BLaER1 (cell line): ENCODE results near the gene ADAP1.
A peak's percentile ranks its signal among the peaks of the same experiment; 100 is the strongest.
"Not testable (repeated sequence)": the region's sequence is repeated elsewhere in the genome, so short reads cannot be mapped to it uniquely, and the experiment has no call there.

Source experiments
- H3K27ac ChIP-seq: shearing (Covaris generic); formaldehyde crosslinking; 2 replicates; pipeline ENCODE4 v1.8.1; 2022
- H3K27me3 ChIP-seq: shearing (Covaris generic); formaldehyde crosslinking; 2 replicates; pipeline ENCODE4 v1.8.1; 2022
- H3K36me3 ChIP-seq: shearing (Covaris generic); formaldehyde crosslinking; 2 replicates; pipeline ENCODE4 v1.8.1; 2022
- H3K4me1 ChIP-seq: shearing (Covaris generic); formaldehyde crosslinking; 2 replicates; pipeline ENCODE4 v1.8.1; 2022
- H3K4me2 ChIP-seq: shearing (Covaris generic); formaldehyde crosslinking; 2 replicates; pipeline ENCODE4 v1.8.1; 2022
- H3K4me3 ChIP-seq: shearing (Covaris generic); formaldehyde crosslinking; 2 replicates; pipeline ENCODE4 v1.8.1; 2022
- H3K9ac ChIP-seq: shearing (Covaris generic); formaldehyde crosslinking; 2 replicates; pipeline ENCODE4 v1.8.1; 2022
- H3K9me3 ChIP-seq: shearing (Covaris generic); formaldehyde crosslinking; 2 replicates; pipeline ENCODE4 v1.8.1; 2022
- H4K20me1 ChIP-seq: shearing (Covaris generic); formaldehyde crosslinking; 2 replicates; pipeline ENCODE4 v1.8.1; 2022
- Cebpa-rat ChIP-seq: shearing (Covaris generic); IDR thresholded peaks from 2 replicates; pipeline ENCODE4 v1.8.1; 2022

ADAP1 gene

DNA sequence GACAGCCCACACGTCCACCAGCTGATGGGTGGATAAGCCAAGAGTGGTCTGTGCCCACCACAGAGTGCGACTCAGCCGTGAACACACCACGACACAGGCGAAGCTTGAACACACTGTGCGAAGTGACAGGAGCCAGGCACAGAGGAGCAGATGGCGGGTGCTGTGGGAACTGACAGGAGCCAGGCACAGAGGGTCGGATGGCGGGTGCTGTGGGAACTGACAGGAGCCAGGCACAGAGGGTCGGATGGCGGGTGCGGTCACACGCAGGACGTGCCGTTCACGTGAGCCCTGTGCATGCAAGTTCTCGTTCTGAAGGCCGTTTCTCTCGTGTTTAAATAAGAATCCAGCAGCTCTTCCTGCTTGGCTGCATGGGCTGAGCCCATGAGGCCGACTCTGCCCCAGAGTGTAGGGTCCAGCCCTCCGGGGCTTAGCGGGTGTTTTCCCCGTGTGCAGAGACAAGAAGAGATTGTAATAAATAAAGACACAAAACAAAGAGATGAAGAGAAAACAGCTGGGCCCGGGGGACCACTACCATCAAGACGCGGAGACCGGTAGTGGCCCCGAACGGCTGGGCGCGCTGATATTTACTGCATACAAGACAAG, 5.9 kb upstream of the ADAP1 start:
- H3K9me3 ChIP-seq, result no peaks in the 10 kb centered on the region
- no peaks in the 10 kb centered on the region for H3K36me3 ChIP-seq
- H3K4me3 ChIP-seq, result peak overlapping the region; percentile 48
- H4K20me1 ChIP-seq, result peaks cover 12% of the 10 kb centered on the region; the same call in 1 of the 2 replicates
- H3K4me1 ChIP-seq, result peaks cover 100% of the 10 kb centered on the region
- TF ChIP-seq Cebpa-rat, result no peak
- H3K27ac ChIP-seq, result peak overlapping the region; percentile 65
- H3K27me3 ChIP-seq, result no peaks in the 10 kb centered on the region; the same call in 1 of the 2 replicates
- H3K4me2 ChIP-seq, result peak overlapping the region; percentile 92
- peak overlapping the region; percentile 60 for H3K9ac ChIP-seq

DNA sequence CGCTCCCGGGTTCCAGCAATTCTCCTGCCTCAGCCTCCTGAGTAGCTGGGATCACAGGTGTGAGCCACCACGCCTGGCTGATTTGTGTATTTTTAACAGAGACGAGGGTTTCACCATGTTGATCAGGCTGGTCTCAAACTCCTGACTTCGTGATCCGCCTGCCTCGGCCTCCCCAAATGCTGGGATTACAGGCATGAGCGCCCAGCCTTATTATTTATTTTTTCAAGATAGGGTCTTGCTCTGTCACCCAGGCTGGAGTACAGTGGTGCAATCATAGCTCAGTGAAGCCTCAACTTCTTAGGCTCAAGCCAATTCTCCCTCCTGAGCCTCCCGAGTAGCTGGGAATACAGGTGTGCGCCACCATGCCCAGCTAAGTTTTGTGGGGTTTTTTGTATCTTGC, 5.3 kb upstream of the ADAP1 start:
- peaks cover 100% of the 10 kb centered on the region for H3K4me1 ChIP-seq
- H3K27ac ChIP-seq, result peak overlapping the region; percentile 65; the same call in 1 of the 2 replicates
- not testable (repeated sequence) for H3K4me3 ChIP-seq, H4K20me1 ChIP-seq, H3K27me3 ChIP-seq, H3K9me3 ChIP-seq, H3K36me3 ChIP-seq
- peak overlapping the region; percentile 92 for H3K4me2 ChIP-seq
- peak overlapping the region; percentile 60; the same call in 1 of the 2 replicates for H3K9ac ChIP-seq

DNA sequence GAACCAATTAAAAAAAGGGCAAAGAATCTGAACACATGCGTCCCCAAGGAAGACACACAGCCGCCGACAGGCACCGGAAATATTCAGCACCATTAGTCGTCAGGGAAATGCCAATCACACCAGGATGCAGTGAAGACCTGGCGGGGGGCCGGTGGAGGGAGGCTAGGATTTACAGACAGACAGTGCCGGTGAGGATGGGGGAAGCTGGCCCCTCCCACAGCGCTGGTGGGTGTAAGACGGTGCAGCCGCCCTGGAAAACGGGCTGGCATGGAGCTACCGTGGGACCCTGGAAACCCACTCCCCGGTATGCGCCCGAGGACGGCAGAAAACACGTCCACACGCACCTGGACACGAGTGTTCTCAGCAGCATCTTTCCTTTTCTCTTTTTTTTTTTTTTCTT, 4.8 kb upstream of the ADAP1 start:
- H3K4me3 ChIP-seq, result no peak overlapping the region
- no peak overlapping the region for H3K9ac ChIP-seq
- H3K4me2 ChIP-seq, result peak overlapping the region; percentile 92
- no peaks in the 10 kb centered on the region for H3K36me3 ChIP-seq
- peak overlapping the region; percentile 72; the same call in 1 of the 2 replicates for H3K27ac ChIP-seq
- no peak for TF ChIP-seq Cebpa-rat
- peaks cover 5% of the 10 kb centered on the region; the same call in 1 of the 2 replicates for H4K20me1 ChIP-seq
- no peaks in the 10 kb centered on the region for H3K9me3 ChIP-seq
- no peaks in the 10 kb centered on the region; the same call in 1 of the 2 replicates for H3K27me3 ChIP-seq
- peaks cover 97% of the 10 kb centered on the region for H3K4me1 ChIP-seq

DNA sequence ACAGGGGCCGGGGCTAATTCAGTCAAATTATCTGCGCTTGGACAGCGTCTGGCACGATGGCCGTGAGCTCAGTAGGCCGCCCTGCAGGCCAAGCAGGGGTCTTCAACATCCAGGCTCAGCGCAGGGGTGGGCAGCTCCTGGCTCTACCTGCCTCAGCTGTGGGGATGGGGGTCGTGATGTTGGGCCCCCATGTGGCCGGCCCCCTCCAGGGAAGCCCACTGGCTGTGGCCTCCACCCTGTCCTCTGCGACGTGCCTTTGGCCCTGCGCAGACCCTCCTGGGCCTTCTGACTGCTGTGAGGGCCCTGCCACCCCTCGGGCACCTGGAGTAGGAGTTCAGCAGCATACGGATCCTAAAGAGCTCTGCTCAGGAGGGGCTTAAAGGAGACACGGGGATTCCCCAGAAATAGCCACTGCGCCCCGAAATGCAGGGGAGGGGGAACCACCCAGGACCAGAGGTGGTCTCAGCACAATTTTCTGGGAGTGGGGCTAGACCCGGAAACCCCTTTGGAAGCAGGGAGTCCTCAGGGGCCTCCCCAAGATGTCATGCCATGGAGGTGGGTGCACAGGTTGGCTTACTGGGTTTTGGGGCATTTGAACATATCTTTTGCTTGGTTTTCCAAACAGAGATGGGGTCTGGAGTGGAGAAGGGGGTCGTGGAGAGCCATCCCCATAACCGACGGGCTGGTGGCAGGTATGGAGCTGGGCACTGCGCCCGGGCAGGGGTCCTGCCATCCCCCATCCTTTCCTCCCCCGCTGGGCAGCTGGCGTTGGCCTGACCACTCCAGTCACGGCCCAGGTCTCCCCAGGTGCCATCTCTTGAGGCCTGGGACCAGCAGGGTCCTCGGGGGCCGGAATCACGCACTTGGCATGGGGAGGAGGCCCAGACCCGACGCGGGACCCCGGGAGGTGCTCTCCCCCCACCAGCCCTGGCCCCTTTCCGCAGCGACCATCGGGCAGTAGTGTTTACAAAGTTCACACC, 4.0 kb upstream of the ADAP1 start:
- Histone ChIP-seq H3K27me3 (no peaks in the 10 kb centered on the region; the same call in 1 of the 2 replicates), H3K9me3 (no peaks in the 10 kb centered on the region), H3K4me2 (peak overlapping the region; percentile 92), H3K4me1 (peaks cover 92% of the 10 kb centered on the region), H3K36me3 (no peaks in the 10 kb centered on the region), H3K4me3 (no peak overlapping the region), H3K27ac (peak overlapping the region; percentile 72), H3K9ac (peak overlapping the region; percentile 67), H4K20me1 (peaks cover 3% of the 10 kb centered on the region)
- TF ChIP-seq Cebpa-rat, result no peak

DNA sequence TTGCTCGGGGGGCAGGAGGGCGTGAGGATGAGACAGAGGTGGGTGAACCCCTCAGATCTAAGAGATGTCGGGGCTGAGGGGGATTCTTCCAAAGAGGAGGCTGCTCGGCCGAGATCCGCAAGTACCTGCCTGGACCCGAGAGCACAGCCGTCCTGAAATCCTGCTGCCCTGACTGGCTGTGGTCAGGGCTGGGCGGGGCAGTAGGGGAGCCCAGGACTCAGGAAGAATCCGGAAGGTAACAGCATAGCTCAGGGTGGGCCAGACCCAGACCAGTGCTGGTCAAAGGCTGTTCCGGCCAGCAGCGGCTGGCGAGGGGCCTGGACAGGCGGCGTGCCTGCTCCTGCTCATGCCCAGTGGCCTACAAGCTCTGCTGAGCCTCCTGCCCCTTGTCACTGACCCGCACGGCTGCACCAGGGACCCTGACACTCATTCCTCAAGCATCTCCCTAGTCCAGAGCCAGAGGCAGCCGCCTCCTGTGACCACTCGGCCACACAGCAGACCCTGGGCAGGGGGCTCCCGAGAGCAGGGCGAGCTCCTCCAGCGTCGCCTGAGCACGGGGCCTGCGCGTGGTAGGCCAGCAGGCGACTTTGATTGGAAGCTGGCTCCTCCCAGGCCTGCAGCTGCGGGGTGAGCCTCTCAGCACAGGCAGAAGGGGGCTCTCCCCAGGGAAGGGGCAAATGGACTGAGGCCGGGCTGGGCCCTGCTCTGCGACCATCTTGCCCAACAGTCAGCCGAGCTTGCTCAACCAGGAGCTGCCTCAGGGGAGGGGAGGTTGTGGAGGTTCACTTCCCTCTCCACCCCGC, 3.1 kb upstream of the ADAP1 start:
- peak overlapping the region; percentile 67 for H3K9ac ChIP-seq
- H3K4me3 ChIP-seq, result no peak overlapping the region
- H3K9me3 ChIP-seq, result no peaks in the 10 kb centered on the region
- H3K27ac ChIP-seq, result peak overlapping the region; percentile 72
- no peaks in the 10 kb centered on the region; the same call in 1 of the 2 replicates for H3K27me3 ChIP-seq
- no peaks in the 10 kb centered on the region for H3K36me3 ChIP-seq
- H3K4me2 ChIP-seq, result peak overlapping the region; percentile 92
- peaks cover 12% of the 10 kb centered on the region for H4K20me1 ChIP-seq
- TF ChIP-seq Cebpa-rat, result peak; percentile 80
- H3K4me1 ChIP-seq, result peaks cover 92% of the 10 kb centered on the region

DNA sequence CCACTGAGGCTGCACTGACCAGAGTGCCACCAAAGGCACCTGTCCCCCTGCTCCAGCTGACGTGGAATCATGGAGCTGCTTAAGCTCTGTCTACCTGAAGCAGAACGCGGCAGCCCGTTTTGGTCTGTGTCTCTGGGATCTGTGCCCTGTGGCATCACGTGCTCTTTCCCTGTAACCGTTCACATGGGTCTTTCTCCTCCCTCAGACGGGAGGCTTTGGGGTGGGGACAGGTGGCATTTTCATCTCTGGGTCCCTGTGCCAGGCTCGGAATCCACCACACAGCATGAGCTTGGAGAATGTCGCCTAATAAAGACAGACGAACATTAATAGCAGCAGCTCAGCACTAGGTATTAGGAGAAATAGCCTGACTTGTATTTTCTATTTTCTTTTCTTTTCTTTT, 1.6 kb upstream of the ADAP1 start:
- H3K36me3 ChIP-seq, result no peaks in the 10 kb centered on the region
- H3K27me3 ChIP-seq, result no peaks in the 10 kb centered on the region; the same call in 1 of the 2 replicates
- H3K4me2 ChIP-seq, result peak overlapping the region; percentile 92
- H3K9me3 ChIP-seq, result no peaks in the 10 kb centered on the region
- TF ChIP-seq Cebpa-rat, result no peak
- no peak overlapping the region for H3K9ac ChIP-seq
- no peak overlapping the region for H3K4me3 ChIP-seq
- no peak overlapping the region for H3K27ac ChIP-seq
- peaks cover 88% of the 10 kb centered on the region for H3K4me1 ChIP-seq
- peaks cover 19% of the 10 kb centered on the region for H4K20me1 ChIP-seq

DNA sequence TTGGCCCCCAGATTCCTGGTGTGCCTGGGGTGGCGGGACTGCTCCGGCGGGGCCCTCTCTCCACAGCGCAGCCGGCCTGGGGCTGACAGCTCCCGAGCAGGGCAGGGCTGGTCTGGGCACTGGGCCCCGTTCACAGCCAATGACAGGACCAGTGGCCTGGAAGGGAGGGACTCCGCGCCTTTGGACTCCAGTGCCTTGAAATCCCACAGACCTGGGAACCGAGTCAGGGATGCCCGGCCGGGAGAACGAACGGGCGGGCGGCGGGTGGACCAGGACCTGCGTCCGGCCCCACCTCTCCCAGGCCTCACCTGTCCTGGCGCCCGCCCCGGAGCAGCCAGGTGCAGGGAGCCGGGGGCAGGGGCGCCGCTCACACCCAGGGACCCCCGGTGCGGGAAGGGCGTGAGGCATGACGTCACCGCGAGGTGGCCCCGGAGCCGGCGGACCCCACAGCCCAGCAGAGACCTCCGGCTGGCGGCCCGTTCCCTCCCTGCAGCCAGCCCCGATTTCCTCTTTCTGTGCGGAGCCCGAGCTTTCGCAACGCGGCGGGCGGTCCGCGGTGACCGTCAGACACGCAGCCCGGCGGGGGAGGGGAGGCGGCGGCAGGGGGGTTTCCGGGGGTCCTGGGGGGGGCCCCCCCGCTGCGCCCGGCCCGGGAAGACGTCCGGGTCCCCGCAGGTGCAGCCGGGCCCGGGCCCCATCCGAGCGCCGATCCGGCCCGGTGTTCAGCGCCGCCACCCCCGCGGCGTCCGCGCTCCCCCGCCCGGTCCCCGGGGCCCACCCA, 743 bp downstream of the ADAP1 start:
- Histone ChIP-seq H3K9me3 (no peaks in the 10 kb centered on the region), H3K4me2 (peak overlapping the region; percentile 99), H3K27me3 (no peaks in the 10 kb centered on the region), H3K27ac (peak overlapping the region; percentile 81), H3K36me3 (peaks cover 12% of the 10 kb centered on the region), H4K20me1 (peaks cover 32% of the 10 kb centered on the region), H3K4me3 (peak overlapping the region; percentile 81), H3K4me1 (peaks cover 88% of the 10 kb centered on the region), H3K9ac (peak overlapping the region; percentile 82)
- TF ChIP-seq Cebpa-rat, result peak; percentile 34; the same call in 1 of the 2 replicates

DNA sequence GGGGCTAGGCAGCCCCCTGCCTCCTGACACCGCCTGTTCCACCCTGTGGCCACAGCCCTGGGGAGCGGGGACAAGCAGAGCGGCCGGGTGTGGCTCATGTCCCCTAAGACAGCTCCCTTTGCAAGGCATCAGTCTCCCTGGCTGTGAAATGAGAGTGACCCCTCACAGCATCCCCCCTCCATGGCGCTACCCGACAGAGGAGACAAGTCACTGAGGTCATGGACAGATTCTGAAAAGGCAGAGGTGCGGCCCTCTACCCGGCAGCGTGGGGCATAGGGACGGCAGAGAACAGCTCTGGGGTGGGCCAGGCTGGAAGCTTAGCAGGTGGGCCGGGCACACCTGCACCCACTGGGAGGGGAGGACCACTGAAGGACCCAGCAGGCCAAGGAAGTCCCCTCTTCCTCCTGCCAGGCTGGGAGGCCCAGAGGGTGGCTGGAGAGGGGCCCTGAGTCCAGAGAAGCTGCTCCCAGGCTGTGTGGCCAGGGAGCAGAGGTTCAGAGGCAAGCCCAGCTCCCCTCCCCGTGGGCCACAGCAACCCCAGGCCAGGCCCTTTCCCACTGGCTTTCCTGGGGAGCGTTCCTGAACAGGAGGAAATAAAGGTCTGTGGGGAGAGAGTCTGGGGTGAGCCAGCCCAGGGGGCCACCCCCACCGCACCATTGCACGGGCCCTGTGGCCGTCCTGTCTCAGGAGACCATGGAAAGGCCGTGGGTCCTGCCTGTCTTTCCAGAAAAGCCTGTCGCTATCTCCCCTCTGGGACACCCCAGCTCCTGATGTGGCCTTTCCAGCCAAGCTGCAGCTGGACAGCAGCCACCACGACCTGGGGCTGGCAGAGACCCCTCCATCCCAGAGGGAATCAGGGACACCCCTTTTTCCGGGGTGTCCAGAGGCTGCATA, 1.7 kb downstream of the ADAP1 start:
- Histone ChIP-seq H3K36me3 (peaks cover 12% of the 10 kb centered on the region), H3K4me1 (peaks cover 79% of the 10 kb centered on the region), H3K9ac (peak overlapping the region; percentile 82), H3K27ac (peak overlapping the region; percentile 81), H3K27me3 (no peaks in the 10 kb centered on the region), H3K4me2 (peak overlapping the region; percentile 99), H3K9me3 (no peaks in the 10 kb centered on the region), H4K20me1 (peaks cover 39% of the 10 kb centered on the region), H3K4me3 (peak overlapping the region; percentile 81)
- TF ChIP-seq Cebpa-rat, result no peak
